HG03280 (cell line): ENCODE measurements around the gene PLEKHA5.
"Not testable (repeated sequence)": the region's sequence is repeated elsewhere in the genome, so short reads cannot be mapped to it uniquely, and the experiment has no call there.

ENCODE experiments used
- ATAC-seq: cut with Tn5 transposase; IDR thresholded peaks from one replicate; pipeline ENCODE4 v1.9.1; 2021; ENCODE audit warnings: mild to moderate bottlenecking, moderate library complexity; ENCODE audit not compliant: unreplicated experiment

The PLEKHA5 gene

GRCh38 chr12:19311165-19311564 is 181.6 kb downstream of the PLEKHA5 start:
- ATAC-seq: no peak

- no peak for ATAC-seq
These were observed 183.1 kb downstream of the PLEKHA5 start for GRCh38 chr12:19312637-19313036.

GRCh38 chr12:19316425-19316824 is 186.9 kb downstream of the PLEKHA5 start:
- ATAC-seq: no peak

DNA sequence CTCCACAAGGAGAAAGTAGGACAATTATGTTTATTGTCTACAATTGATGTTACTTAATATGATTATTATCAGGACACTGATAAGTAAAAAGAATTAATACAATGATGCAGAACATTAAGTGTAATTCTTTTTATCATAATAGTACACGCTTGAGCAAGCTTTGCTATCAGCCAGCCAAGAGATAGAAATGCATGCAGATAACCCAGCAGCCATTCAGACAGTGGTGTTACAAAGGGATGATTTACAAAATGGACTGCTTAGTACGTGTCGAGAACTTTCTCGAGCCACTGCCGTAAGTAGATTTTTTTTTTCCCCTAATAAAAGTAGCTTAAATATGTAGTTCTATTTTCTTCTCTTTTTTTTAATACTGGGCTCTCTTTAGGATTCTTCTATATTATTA is 192.8 kb downstream of the PLEKHA5 start:
- no peak for ATAC-seq

- no peak for ATAC-seq
These were observed 194.3 kb downstream of the PLEKHA5 start for GRCh38 chr12:19323805-19324204.

GRCh38 chr12:19326102-19326501 is 196.6 kb downstream of the PLEKHA5 start:
- no peak for ATAC-seq

DNA sequence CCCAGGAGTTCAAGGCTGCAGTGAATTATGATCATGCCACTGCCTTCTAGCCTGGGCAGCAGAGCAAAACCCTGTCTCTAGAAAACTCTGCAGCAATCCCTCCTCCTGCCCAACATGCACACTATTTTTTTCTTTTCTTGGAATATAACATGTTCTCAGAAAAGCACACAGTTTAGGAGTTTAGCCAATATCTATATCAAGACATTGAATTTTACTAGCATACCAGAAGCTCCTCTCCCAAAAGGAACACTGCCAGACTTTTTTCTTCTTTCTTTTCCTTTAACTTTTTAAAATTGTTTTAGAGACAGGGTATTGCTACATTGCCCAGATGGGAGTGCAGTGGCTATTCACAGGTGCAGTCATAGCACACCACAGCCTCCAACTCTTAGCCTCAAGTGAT is 202.7 kb downstream of the PLEKHA5 start:
- ATAC-seq: no peak

DNA sequence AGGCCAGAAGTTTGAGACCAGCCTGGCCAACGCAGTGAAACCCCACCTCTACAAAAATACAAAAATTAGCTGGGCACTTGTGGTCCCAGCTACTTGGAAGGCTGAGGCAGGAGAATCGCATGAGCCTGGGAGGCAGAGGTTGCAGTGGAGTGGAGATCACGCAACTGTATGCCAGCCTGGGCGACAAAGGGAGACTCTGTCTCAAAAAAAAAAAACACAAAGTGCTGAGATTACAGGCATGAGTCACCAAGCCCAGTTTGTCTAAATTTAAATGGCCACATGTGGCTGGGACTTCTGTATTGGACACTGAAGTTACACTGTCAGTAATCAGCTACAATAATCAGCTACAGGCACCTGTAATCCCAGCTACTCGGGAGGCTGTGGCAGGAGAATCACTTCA is 208.9 kb downstream of the PLEKHA5 start:
- ATAC-seq: no peak

GRCh38 chr12:19350850-19351249 is 221.3 kb downstream of the PLEKHA5 start:
- ATAC-seq: not testable (repeated sequence)

DNA sequence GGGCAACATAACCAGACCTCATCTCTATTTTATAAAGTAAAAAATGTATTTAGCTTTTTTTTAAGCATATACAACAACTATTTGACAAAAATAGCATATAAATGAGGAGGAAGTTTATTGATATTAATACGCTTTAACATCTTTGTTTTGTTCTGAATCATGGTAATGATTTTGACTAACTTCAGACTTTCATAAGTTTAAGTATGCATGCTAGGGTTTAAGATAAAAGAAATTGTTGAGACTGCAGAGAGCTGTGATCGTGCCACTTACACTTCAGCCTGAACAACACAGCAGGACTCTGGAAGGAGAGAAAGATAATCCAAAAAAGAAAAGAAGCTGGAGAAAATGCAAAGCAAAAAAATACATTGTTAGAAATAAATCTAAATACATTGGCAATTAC is 221.8 kb downstream of the PLEKHA5 start:
- no peak for ATAC-seq

- no peak for ATAC-seq
These were observed 240.2 kb downstream of the PLEKHA5 start for GRCh38 chr12:19369691-19370148.

- no peak for ATAC-seq
These were observed 244.1 kb downstream of the PLEKHA5 start for GRCh38 chr12:19373586-19373985.

DNA sequence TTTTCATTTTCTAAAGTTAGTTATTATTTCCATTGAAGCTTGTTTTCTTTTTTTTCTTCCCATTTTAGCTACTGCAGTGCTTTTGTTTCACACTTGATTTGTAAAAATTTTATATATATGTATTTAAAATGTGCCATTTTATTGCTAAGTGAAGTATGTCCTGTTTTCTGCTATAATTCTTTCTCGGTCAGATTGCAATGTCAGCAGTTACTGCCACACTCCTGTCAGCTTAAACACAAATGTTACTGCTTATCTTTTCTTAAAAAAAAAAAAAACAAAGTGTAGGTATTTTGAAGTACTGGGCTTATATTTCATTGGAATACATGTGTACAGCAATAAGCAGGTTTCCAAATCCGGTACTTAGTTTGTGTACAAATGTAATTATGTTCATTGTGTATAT is 246.4 kb downstream of the PLEKHA5 start:
- no peak for ATAC-seq

DNA sequence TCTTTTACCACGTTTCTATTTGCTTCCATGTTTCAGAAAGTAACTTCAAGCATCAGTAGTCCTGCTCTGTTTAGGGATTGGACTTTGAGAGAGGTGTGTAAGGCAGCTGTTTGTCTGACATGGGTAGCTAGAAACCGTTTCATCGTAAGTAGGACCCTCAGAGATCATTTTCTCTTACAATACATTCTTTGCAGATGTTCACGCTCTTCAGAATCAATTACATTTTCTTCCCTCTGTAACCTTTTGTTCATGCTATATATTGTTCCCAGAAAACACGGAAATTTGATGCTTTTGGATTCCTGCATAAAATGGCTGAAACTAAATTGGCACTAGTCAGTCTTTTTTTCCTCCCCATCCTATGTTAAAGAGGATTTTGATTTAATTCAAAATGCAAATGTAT is 247.2 kb downstream of the PLEKHA5 start:
- ATAC-seq: no peak

- peak; percentile 81 for ATAC-seq
These were observed 252.6 kb downstream of the PLEKHA5 start for GRCh38 chr12:19382111-19382526.

- no peak for ATAC-seq
These were observed 253.0 kb downstream of the PLEKHA5 start for GRCh38 chr12:19382563-19382962.

GRCh38 chr12:19387161-19387560 is 257.6 kb downstream of the PLEKHA5 start:
- no peak for ATAC-seq

DNA sequence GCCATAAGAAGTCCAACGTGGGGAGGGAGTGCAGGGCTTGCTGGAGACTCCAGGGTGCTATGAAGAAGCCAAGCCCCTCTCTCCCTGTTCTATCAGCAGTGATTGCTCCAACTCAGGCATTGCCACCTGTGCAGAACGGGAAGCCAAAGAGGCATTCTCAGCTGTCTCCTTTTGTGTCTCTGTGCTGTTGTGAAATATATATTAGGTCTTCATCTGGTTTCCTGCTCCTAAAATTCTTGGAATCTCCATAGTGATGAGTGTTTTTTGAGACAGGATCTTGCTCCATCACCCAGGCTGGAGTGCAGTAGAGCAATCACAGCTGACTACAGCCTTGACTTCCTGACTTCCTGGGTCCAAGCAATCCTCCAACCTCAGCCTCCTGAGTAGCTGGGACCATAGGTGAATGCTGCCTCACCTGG is 258.6 kb downstream of the PLEKHA5 start:
- no peak for ATAC-seq

DNA sequence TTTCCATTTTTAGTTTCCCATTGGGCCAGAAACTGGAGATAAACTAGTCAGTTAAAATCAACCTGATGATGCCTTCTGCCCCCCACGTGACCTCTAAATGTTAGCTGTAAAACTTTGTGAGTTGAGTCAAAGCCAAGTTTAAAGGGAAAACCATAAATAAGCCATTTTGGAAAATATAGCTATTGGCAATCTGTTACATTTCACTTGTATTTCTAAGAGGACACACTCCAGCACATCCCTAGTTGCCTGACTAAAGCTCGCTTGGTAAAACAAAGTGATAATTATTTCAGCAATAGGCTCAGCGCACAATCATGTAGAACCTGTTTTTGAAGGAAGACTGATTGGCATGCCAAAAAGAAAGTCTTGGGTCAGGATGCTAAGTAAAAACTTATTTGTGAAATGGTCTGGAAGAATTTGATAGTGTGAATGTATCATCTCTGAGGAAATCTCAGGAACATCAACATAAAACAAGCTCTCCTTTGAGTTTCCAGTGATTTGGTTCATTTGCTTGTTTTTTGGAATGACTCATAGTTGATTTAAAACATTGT is 260.6 kb downstream of the PLEKHA5 start:
- no peak for ATAC-seq

DNA sequence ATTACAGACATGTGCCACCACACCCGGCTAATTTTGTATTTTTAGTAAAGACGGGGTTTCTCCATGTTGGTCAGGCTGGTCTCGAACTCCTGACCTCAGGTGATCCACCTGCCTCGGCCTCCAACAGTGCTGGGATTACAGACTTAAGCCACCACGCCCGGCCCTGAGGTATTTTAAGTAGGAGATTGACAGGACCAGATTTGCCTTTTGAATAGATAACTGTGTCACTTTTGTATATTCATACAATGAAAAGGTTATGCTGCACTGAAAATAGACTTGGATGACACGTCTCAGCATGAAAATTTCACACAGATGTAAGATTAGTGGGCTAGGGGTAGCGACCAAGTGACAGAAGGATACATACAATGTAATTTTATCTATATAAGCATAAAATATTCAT is 263.1 kb downstream of the PLEKHA5 start:
- ATAC-seq: not testable (repeated sequence)

DNA sequence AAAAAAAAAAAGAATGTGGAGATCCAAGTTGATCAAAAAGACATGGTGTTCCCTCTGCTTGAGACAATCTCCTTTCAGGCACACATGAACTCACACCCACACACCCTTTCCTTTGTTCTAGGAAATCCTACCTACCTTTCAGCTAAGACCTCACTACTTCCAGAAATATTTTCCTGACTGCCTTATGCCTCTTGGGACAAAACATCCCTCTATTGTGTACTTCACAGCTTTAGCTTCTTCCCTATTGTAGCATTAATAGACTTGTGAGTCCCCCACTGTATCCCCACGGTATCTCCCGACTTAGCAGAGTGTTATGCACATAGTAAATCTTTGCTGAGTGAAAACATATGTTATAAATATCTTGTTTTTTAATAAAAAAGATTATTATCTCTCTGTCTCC is 264.9 kb downstream of the PLEKHA5 start:
- no peak for ATAC-seq

DNA sequence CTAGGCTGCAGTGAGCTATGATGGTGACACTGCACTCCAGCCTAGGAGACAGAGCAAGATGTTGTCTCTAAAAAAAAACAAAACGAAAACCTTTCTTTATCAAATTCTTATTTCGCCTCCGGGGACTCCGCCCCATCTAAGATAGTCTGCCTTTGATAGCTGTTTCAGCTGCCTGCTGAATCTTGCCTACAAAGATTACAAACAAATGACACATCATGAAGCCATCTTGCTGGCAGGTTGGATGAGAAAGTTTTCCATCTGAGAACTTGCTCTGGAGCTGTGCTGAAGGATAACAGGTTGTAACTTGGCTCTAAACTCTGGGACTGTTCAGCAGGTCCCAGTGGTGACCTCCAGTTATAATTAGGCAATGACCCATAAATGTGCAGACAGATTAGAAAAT is 268.0 kb downstream of the PLEKHA5 start:
- no peak for ATAC-seq
